Activated CD4-positive, alpha-beta T cell treated with anti-CD3 and anti-CD28 coated beads, Interleukin-10, Interleukin-2, amounts not matched to agents 100 ng/mL and 50 ng/mL, durations not matched to agents 16 hours and 8 hours (primary cell): ENCODE data around the gene SFTPB.
"Not testable (repeated sequence)": the region's sequence is repeated elsewhere in the genome, so short reads cannot be mapped to it uniquely, and the experiment has no call there.

Experiments
- DNase-seq: peaks from one replicate; pipeline ENCODE4 v3.0.0-alpha.2; 2020

Gene SFTPB

GRCh38 chr2:85652056-85652455 lies 15.9 kb downstream of the SFTPB start:
- no peak for DNase-seq

DNA sequence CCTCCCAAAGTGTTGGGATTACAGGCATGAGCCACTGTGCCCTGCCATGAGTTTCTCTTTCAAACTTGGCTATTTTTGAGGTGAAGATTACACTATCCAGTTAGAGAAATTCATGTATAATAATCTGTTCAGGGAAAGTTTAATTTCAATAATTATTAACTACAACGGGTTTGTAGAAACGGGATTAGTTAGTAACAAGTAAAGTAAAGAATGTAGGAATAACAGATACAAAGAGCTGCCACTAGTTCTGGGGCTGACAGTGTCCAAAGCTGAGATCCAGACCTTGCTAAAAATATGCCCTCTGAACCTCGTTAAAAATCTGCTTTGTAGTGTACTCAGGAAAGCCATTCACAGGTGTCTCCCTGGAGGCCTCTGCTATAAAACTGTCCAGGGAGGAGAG lies 16.9 kb downstream of the SFTPB start:
- DNase-seq = no peak

- DNase-seq = no peak
These were observed 17.5 kb downstream of the SFTPB start for GRCh38 chr2:85650456-85650855.

DNA sequence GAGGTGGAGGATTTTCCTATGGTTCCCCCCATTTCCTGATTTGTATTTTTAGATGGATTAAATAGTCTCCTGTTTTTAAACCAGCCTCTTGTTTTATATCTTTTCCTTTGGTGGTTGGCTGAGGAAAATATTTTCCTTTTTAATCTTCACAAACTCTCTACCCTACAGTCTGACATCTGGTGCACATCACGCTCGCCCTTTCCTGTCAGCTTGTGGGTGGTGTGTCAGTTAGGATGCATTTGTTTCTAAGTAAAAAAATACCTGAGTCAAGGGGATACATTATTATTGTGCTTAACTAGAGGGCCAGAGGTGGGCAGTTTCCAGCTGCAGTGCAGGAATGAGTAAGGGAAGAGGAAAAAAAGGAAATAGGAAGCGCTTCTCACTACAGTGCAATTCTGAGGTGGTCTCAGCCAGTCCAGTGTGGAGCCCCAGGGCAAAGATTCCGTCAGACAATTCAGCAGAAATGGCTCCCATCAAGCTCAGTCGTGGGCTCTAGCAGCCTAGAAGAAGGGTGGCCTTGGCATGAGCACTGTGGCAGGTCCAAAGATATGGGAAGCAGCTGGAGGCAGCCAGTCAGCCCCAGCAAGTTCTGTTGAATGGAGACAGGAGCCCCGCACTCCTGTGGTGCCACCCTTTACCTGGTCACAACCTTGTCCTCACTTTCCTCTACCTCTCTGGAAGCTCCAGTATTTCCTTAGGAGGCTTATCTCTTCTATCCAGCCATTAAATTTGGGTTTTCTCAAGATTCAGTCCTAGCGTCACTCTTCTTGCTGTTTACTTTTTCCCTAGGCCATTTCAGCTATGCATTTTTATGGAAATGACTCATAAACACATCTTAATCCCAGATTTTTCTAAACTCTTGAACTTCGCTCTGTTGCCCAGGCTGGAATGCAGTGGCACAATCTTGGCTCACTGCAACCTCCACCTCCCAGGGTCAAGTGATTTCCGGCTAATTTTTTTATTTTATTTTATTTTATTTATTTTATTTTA lies 18.5 kb downstream of the SFTPB start:
- no peak for DNase-seq

DNA sequence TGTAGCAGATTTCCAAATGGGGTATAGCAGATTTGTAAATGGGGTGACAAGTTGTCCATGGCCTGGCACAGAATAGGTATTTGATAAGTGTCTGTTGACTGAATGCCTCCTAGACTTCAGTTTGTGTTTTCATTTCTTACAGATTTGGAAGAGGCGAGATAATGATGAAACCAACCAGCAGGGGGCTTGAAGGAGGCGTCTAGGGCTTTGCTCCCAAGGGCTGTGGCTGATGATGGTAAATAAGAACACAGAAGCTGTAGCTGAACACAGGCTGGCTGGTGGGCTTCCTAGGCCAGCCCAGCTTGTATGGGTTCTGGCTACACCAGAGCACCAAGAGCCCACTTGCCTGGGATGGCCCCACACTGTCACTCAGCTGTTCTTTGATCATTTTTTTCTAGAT lies 19.4 kb downstream of the SFTPB start:
- peak; percentile 30 for DNase-seq

- no peak for DNase-seq
These were observed 20.0 kb downstream of the SFTPB start for GRCh38 chr2:85647823-85648526.

DNA sequence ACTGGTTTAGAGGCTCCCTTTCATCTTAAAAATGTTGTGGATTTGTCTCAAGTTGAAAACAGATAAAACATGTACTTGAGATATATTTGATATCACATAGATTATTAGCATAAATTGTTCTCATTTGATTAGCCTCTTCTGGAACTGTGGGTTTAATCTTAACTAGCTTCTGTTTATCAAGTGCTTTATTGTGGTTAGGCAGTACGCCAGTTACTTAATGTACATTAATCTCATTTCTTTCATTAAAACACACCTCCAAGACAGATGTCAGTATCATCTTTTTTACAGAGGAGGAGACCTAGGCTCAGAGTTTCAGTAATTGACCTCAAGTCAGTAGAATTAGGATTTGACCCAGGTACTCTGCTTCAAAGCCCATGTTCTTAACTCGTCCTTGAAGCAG lies 21.8 kb downstream of the SFTPB start:
- DNase-seq = no peak

DNA sequence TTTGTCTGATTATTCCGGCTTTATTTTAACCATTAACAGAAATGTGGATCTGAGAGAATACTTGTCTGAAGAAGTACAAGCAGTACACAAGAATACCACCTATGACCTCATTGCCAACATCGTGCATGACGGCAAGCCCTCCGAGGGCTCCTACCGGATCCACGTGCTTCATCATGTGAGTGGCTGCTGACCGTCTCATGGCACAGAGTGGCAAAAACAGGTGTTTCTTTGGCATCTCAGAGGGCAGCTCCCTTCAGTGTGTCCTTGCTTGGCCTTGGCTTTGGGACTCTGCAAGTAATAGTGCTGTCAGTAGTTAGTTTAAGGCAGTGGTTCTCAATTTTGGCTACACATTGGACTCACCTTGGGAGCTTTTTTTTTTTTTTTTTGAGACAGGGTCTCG lies 23.1 kb downstream of the SFTPB start:
- no peak for DNase-seq

GRCh38 chr2:85642725-85643124 lies 25.3 kb downstream of the SFTPB start:
- DNase-seq = peak; percentile 64

- no peak for DNase-seq
These were observed 32.4 kb downstream of the SFTPB start for GRCh38 chr2:85635636-85636035.

- no peak for DNase-seq
These were observed 33.0 kb downstream of the SFTPB start for GRCh38 chr2:85635011-85635410.

DNA sequence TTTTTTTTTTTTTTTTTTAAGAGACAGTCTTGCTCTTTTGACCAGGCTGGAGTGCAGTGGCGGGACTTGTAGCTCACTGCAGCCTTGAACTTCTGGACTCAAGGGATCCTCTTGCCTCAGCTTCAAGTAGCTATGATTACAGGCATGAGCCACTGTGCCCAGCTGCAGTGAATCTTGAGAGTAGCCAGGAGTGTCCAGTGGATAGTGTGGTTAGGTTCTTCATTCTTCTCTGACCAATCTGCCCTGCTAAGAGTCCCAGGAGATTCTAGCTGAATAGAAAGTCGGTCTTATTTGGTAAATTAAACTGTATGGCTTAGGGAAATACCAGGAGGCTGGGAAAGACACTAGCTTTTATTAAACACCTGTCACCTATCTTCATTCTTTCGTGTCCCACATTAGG lies 36.7 kb downstream of the SFTPB start:
- no peak for DNase-seq

GRCh38 chr2:85628658-85629057 lies 39.3 kb downstream of the SFTPB start:
- peak; percentile 61 for DNase-seq

DNA sequence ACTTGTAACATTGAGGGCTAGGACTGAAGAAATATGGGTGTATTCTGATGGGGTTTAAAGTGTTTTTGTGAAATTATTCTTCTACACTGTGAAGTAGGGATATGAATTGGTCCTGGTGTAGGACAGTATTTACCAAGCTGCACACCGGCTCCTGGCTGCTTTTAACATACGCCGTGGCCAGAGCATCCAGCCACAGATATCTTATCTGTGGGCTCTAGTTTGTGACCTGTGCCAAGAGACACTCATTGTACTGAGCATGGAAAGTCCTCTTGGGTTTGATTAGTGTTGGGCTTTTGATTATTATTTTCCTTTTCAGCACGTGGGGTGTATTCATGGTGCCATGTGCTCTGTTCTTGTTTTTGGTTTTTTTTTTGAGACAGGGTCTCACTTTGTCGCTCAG lies 44.0 kb downstream of the SFTPB start:
- DNase-seq = no peak

- no peak for DNase-seq
These were observed 46.7 kb downstream of the SFTPB start for GRCh38 chr2:85621338-85621737.

- no peak for DNase-seq
These were observed 48.4 kb downstream of the SFTPB start for GRCh38 chr2:85619617-85620016.

DNA sequence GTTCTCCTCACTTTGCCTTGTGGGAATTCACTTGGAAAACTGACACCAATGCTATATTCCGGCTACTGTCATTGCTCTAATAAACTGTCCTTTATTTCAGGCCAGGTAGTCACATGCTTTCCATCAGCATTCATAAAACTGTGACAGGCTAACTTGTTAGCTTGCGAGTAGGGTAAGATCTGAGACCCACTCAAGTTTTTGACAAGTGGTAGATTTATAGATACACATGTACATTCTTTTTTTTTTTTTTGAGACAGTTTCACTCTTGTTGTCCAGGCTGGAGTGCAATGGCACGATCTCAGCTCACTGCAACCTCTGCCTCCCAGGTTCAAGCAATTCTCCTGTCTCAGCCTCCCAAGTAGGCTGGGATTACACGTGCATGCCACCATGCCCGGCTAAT lies 50.3 kb downstream of the SFTPB start:
- not testable (repeated sequence) for DNase-seq

DNA sequence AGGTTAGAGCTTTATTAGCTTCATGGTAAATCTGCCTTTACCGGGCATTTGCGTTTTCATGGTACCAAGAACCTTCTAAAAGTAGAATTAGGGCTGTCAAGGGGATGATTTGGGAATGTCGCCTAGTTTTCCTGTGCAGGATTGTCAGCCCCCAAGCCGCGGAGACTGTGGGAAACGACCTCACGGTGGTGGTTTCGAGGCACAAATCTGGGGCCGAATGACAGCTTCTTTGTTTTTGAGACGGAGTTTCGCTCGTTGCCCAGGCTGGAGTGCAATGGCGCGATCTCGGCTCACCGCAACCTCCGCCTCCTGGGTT lies 52.6 kb downstream of the SFTPB start:
- no peak for DNase-seq

GRCh38 chr2:85614757-85615156 lies 53.2 kb downstream of the SFTPB start:
- peak; percentile 39 for DNase-seq

DNA sequence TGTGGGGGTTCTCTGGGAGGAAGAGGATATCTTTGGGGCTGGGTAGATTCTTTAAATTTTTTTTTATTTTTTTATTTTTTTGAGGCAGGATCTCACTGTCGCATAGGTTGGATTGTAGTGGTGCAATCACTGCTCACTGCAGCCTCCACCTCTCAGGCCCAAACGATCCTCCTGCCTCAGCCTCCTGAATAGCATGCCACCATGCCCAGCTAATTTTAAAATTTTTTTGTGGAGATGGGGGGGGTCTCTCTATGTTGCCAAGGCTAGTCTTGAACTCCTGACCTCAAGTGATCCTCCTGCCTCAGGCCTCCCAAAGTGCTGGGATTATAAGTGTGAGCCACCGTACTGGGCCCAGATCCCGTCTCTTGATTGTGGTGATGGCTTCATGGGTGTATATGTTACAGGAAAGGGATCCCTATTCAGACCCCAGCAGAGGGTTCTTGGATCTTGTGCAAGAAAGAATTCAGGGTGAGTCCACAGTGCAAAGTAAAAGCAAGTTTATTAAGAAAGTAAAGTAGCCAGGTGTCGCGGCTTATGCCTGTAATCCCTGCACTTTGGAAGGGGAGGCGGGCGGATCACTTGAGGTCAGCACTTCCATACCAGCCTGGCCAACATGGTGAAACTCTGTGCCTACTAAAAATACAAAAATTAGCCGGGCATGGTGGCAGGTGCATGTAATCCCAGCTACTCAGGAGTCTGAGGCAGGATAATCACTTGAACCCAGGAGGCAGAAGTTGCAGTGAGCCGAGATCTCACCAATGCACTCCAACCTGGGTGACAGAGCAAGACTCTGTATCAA lies 54.1 kb downstream of the SFTPB start:
- no peak for DNase-seq

- DNase-seq = peak; percentile 93
These were observed 56.1 kb downstream of the SFTPB start, which contains the start of gene C2orf68 for GRCh38 chr2:85611705-85612587. TSS of gene C2orf68 (minus strand) at chr2:85612066. CDS start at chr2:85611984, 82 bp downstream.

DNA sequence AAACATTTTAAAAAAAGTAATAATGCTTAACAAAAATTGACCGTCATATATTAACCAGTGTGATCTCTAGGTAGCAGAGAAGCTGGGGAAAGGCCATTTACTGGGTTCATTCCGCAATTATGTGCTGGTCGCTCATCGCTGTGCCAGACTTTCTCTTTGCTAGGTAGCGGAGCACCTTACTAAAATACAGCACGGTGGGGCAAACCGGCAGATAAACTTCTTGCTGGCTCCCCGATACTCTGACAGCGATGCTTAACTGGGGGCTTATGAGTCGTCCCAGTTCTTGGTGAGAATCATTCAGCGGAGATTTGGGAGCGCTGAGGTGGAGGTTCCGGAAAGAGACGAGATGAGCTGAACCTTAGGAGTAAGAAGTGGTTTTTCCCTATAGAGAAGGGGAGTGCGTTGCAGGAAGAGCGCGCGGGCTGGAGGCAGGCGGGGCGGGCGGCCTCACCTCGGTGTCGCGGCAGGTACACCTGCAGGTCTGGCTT lies 56.7 kb downstream of the SFTPB start:
- DNase-seq = no peak
